ENCODE data around the gene CAMK1D.

- no peak for TF ChIP-seq CTCF (IDR thresholded peaks at IDR 0.05)
- TF ChIP-seq POLR2A (IDR thresholded peaks at IDR 0.05) = no peak
Measured at GRCh38 chr10:12638781-12639180, 289.4 kb downstream of the CAMK1D start.

All from heart left ventricle (tissue), 13 donors.